Middle frontal gyrus (tissue), 1 donor: Measurements from ENCODE around the gene STRA8.
"Not testable (repeated sequence)": the region's sequence is repeated elsewhere in the genome, so short reads cannot be mapped to it uniquely, and the experiment has no call there.

Experiments used
- DNase-seq: peaks from one replicate; pipeline ENCODE4 v3.0.0-alpha.2; 2015; ENCODE audit warnings: low spot score; ENCODE audit errors: extremely low spot score

STRA8 gene

DNA sequence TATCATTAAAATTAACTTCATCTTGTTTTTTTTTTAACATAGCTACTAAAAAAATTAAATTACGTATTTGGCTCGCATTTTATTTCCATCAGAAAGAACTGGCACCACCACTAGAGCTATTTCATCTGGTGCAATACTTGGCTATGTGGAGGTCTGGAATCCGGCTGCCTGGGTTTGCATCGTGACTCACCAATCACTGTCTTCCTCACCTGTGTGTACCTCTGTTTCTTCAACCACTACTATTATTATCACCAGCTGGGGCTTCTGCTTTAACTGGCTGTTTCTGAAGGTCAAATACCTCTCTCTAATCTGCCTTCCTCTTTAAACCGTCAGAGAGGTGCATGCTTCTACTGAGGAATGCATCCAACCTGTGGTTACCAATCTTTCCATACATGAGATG lies 28.8 kb upstream of the STRA8 start:
- DNase-seq: no peak

DNA sequence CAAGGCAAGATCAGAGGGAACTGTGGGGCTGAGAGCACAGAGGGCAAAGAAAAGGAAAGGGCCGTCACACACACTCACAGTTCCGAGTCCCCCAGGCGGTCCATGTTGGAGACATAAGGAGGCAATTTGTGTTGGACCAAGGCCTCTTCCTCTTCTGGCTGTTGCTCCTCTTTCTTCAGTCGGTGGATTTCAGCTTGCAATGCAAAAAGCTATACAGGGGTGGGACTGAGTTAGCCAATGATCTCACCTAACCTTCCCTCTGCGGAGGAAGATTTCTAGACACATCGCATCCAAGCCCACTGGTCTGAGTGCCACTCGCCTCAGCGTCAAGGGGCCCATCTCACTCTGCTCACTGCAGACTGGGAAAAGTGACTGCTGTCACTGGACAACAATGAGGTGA lies 27.8 kb upstream of the STRA8 start:
- DNase-seq: no peak

DNA sequence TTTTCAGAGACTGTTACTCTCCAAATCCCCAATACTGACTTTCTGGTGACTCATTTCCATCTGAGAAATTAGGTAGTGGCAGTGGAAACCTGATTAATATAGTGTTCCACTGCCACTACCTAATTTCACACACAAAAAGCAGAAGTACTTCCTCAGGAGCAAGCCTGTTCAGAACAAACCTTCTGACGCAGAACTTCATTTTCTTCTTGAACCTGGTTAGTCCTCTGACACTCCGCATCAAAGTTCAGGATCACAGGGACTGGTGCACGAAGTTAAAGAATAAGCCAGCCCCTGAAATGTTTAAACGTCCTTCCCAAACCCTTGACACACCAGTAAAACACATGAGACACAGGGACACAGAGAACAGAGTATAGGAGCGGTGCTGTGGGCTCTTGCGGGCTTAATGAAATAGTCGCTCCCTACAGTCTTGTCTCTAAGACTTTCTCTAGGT lies 26.7 kb upstream of the STRA8 start:
- no peak for DNase-seq

DNA sequence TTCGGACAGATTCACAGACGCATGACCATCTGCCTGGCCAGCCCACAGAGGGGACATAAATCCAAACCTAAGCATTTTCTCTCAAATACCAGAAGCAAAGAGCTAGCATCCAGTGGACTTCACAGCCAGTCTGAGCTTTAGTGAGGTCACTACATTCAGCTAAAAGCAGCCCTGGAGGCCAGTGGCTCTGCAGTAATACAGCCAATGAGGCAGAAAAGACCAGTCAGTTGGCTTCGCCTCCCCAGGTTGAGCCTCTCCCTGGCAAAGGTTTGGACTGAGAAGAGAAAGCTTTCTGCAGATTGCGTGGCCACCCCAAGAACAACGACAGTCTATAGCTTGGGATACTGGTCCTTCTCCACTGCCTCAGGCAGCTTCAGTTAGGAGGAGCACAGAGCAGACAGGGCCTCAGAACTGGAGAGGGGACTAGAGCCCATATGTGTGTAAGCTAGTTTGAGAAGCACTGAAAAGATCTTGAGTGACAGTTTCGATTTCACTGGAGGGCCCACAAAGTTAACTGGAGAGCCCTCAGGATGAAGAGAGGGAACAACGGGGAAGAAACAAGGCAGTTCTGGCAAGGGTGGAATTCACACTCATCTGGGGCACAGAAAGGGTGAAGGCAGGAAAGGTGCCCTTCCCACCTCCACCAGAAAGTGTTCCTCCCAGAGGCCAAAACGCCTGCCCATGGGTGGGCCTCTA lies 26.1 kb upstream of the STRA8 start:
- DNase-seq: no peak

DNA sequence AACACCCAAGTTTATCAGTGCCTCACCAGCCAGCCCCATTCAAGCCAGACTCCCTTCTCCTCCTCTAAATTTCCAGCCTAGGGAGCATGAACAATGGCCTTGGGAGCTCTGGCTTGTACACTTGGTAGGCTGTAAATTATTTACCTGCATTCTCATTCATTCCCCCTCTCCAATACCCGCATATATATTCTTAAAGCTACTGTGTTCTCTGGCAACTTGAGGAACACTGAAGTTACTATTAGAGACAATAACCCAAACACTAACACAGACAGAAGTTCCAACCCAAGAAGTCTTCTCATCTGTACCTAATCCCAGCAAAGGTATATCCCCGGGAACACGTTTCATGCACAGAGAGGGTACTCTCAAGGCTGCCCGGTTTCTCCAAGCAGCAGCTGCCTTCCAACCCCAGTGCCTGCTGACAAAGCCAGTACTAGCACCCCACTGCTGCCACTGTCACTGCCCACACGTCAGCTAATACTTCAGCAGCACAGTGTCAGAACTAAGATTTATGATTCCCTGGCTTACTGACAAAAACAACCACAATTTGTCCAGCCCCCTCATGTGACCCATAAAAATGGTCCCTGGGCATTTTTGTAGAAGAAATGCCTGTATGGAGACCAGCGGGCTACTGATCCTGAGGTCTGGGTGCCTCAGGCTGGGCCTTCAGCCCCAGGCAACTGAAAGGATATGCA lies 25.4 kb upstream of the STRA8 start:
- no peak for DNase-seq

DNA sequence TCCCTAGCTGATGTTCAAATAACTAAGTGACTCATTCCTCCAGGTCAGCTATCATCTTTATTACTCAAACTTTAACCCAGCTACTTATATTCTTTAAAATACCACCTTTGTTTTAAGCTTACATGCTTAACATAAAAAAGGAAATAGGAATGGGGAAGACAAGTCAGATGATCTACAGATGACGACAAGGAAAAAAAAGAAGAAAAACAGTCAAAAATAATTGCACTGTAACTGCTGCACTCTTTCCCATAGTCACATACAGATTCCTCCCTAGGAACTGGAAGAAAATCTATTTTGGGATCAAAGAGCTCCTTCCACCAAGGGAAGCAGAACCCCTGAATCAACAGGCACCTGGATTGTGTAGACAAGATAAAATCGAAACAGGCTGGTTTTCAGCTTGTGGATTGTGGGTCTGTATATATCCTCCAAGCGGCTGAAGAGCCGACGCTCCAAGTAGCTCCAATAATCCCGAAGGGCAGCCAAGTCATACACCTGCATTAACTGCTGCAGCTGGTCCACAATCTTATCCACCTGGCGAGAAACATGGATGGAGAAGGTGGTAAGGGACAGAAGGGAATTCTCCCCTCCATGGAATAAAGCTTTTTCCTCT lies 24.3 kb upstream of the STRA8 start:
- DNase-seq: no peak

DNA sequence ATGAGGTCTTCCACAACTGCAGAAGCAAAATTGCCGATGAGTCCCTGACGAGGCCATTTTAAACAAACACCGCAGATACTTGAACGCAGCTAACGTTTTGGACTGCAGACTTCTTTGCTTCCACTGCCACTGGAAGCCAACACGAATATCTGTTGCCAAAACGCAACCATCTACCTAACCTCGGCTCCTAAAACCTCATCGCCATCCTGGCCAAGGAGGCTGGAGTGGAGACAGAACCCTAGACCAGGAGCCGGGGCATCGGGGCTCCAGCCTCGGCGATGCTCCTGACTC lies 22.8 kb upstream of the STRA8 start:
- no peak for DNase-seq

DNA sequence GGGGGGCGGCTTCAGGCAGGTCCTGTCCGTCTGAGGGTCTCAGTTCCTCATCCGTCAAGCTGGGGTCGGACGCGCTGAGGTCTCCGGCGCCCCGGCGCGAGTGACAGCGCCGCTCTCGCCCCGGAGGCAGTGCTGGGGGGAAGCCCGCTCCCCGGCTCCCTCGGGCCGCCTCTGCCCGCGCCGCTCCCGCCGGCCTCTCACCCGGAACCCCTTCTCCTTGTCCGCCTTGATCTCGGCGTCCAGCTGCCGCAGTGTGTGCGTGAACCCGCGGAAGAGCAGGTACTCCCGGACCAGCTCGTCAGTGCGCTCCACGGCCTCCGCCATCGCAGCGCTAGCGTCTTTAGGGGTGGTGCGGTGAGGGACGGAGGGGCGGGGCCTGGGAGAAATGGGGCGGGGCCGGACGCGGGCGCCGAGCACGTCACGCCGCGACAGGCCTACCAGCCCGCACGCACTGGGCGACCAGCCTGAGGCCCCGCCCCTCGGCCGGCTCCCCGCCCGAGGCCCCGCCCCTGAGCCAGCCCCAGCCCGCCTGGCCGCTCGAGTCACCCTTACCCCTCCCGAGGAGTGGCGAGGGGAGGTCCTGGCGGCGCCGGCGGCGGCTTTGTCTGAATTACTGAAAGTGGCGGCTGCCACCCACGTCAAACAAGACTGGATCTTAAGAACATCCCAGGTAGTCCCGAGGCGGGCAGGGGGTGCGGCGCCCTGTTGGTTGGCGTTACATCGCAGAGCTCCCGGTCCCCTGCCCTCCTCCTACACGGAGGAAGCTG lies 22.3 kb upstream of the STRA8 start, which contains the start of gene WDR91:
Gene WDR91 (minus strand): TSS at position 348 of the 767 bp plus-strand sequence. CDS start 24 bp downstream, at position 324.
- DNase-seq: peak; percentile 89

DNA sequence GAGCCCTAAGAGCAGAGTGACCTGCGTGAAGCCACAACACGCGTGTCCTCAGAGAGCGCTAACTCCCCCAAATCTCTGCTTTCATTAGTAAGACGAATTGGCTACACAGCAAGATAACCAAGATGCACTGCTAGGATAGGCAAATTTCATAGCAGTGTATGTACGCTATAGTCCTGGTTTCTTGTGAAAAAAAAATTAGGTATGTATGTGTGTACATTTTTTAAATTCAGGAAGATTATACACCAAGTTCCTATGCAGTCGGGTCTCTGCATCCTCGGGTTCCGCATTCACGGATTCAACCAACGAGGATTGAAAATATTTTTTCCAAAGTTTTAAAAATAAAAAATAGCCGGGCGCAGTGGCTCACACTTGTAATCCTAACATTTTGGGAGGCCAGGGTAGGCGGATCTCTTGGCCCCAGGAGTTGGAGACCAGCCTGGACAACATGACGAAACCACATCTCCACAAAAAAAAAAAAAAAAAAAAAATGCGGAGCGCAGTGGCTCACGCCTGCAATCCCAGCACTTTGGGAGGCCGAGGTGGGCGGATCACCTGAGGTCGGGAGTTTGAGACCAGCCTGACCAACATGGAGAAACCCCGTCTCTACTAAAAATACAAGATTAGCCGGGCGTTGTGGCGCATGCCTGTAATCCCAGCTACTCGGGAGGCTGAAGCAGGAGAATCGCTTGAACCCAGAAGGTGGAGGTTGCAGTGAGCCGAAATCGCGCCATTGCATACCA lies 21.5 kb upstream of the STRA8 start:
- DNase-seq: not testable (repeated sequence)

DNA sequence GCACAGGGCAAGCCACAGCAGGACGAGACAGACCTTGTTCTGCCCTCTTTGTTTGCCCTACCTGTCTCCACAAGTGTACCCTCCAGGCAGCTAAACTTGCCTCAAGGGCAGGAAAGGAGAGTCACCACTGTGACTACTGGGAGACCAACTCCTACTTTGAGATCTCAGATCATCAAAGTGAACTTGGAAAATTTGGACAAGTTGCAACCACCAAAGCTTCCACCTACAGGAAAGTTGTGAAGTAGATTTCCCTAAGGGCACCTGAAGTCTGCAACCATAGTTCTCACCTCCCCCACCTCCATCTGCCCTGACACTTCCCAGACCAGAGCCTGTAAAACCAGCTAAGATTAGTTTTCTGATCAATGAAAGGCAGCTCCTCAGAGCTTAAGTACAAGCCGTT lies 19.8 kb upstream of the STRA8 start:
- no peak for DNase-seq

DNA sequence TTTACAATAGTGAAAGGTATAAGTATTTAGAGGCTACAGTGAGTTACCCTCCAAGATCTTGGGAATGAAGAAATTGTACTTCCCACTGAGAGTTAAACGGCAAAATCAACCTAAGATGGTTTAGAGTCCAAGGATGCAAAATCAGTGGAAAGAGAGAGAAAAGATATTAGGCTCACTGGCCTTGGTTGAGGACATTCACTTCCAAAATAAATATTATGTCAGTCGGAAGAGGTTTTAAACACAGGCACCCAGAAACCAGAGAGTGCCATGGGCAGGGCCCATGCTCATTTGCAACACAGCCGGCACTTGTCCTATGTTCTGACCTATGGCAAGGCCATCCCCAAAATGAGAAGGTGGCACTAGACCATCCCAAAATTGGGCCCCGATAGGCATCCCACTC lies 18.5 kb upstream of the STRA8 start:
- no peak for DNase-seq

DNA sequence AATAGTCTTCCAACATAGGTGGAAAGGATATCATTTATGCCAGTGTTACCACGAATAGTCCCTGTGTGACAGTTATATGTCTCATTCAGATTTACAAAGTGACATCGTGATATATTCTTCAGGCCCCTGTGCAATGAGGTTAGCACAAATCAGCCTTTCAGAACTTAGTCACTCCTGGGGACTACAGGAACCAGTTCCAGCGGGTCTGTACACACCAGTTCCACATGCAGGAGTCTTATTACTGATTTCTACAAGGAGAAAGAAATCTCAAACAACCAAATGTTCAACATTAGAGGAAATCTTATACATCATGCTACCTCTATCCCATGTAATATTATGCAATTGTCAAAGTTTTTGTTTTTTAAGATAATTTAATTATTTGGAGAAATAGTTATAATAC lies 17.9 kb upstream of the STRA8 start:
- no peak for DNase-seq

DNA sequence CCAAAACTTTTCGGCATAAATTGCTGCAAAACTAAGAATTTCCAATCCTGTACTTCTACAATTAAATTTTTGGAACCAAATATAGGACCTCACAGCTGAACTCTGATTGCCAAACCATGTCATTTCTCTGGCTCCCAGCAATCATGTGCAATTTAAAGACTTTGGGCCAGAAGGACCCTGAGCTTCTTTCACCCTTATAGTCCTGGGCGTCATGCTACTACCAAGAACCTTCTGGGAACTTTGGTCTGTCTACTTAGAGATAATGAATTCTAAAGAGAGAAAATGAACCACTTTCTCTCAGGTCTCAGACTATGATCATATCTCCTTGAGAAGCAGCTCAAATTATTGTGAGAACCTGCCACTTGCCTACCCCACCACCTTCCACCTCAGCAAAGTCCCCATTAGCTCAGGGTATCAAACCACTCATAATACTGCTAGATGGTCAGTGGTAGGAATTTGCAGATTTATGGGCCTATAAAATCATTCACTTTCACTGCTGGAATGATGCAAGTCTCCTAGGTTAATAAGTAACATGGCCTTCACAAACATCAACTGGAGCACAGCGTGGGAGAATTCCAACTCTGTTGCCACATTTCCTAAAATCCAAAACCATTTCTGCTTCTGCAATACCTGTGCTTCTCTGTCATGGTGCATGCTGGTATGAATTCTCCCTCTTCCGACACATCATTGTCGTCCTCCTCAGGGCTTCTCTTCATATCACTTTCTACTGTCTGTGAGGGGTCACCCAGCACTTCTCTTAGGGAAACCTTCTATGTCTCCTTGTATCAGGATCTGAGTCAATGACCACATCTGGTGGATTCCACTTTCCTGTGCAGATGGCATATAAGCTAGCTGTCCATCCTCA lies 15.8 kb upstream of the STRA8 start:
- DNase-seq: no peak

DNA sequence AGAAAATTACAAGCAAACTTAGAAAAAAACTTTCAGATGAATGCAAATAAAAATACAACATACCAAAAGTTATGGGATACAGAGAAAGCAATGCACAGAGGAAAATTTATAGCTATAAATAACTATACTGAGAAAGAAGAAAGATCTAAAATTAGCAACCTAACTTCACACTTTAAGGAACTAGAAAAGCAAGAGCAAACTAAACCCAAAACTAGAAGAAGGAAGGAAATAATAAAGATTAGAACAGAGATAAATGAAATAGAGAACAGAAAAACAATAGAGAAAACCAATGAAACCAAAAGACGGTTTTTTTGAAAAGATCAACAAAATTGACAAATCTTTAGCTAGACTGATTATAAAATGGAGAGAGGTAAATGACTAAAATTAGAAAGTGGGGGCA lies 9.6 kb upstream of the STRA8 start:
- DNase-seq: no peak

DNA sequence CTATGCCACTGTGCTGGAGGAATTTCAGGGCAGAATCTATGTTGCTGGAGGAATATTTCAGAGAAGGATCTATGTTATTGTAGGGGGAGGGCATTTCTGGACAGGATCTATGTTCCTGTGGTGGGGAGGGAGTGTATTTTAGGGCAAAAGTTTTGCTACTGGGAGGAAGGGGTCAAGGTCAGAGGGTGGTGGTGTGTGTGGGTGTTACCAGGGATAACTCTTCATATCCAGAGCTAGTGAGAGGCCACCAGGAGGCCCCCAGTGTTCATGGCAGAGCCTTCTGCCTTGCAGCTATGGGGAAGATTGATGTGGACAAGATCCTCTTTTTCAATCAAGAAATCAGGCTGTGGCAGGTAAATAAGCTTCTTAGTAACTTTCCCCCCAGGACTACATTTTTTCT lies 2.0 kb upstream of the STRA8 start:
- no peak for DNase-seq

DNA sequence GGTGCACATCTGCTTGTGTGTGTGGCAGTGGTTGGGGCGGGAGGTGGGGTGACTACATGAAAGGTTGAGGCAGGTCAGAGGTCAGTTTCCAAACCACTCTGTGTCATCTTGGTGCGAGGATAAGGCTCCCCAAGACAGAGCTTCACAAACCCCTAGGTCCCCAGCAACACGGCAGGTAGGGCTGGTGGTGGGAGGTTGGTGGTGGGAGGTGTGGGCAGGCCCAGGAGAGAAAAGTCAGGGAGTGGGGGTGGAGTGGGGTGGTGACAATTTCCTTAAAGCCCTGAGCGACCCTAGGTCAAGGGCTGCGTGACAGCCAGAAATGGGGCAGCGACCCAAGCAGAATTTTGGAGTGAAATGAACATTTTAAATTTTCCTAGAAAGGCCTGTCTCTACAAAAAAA lies 1.6 kb upstream of the STRA8 start:
- no peak for DNase-seq

DNA sequence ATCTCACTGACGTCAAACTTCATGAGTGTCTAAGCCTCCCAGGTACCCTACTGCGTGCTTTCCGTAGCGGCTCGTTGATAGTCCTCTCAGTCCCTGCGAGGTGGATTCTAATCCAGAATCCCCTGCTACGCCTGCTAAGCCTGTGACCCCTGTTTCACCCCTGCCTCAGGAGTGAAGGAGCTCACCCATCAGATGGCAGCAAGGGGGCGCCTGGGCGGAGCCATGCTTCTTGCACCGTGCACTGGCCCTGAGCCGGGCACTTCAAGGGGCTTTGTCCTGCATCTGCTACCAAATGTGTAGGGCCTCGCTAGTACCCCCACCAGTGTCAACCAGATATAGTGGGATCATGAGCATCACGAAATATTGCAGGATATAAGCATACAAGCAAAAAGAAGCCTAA lies 918 bp upstream of the STRA8 start:
- no peak for DNase-seq

DNA sequence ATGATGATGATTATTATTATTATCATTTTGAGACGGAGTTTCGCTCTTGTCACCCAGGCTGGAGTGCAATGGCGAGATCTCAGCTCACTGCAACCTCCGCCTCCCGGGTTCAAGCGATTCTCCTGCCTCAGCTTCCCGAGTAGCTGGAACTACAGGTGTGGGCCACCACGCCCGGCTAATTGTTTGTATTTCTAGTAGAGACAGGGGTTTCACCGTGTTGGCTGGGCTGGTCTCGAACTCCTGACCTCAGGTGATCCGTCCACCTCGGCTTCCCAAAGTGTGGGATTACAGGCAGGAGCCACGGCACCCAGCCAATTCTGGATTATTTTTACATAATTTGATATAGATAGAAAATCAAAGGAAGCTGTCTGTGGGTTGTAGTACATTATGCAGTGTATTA lies 457 bp downstream of the STRA8 start:
- DNase-seq: not testable (repeated sequence)

DNA sequence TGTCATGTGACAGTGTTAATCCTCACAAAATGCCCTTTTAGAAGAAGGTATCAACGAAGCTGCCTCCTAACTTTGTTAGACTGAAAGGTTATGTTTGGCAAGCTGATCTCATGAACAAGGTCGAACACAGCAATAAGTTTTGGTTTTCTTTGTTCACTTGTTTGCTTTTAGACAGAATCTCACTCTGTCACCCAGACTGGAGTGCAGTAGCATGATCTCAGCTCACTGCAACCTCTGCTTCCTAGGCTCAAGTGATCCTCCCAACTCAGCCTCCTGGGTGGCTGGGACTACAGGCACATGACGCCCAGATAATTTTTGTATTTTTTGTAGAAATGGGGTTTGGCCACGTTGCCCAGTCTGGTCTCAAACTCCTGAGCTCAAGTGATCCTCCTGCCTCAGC lies 1.1 kb downstream of the STRA8 start:
- DNase-seq: no peak

DNA sequence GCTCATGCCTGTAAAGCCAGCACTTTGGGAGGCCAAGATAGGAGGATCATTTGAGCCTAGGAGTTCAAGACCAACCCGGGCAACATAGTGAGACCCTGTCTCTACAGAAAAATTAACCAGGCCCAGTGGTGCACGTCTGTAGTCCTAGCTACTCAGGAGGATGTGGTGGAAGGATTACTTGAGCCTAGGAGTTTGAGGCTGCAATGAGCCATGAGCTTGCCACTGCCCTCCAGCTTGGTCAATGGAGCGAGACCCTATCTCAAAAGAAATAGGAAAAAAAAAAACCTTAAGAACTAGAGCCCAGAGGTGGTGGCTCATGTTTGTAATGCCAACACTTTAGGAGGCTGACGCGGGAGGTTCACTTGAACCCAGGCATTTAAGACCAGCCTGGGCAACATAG lies 2.2 kb downstream of the STRA8 start:
- DNase-seq: no peak
